ENCODE results near the gene SPCS1.

GRCh38 chr3:52684184-52684583 is 21.7 kb upstream of the SPCS1 start:
- TF ChIP-seq, protein P1, sequence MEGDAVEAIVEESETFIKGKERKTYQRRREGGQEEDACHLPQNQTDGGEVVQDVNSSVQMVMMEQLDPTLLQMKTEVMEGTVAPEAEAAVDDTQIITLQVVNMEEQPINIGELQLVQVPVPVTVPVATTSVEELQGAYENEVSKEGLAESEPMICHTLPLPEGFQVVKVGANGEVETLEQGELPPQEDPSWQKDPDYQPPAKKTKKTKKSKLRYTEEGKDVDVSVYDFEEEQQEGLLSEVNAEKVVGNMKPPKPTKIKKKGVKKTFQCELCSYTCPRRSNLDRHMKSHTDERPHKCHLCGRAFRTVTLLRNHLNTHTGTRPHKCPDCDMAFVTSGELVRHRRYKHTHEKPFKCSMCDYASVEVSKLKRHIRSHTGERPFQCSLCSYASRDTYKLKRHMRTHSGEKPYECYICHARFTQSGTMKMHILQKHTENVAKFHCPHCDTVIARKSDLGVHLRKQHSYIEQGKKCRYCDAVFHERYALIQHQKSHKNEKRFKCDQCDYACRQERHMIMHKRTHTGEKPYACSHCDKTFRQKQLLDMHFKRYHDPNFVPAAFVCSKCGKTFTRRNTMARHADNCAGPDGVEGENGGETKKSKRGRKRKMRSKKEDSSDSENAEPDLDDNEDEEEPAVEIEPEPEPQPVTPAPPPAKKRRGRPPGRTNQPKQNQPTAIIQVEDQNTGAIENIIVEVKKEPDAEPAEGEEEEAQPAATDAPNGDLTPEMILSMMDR (conservative IDR thresholded peaks at IDR 0.05 in 1 of 2, IDR thresholded peaks at IDR 0.05 in 1 of 2; ENCODE audit: low read depth in 1 of 2, low read length in 2 of 2): no peak
- TF ChIP-seq EZH2 (IDR thresholded peaks at IDR 0.05; ENCODE audit: low read length, missing control alignments): no peak
